DND-41 (cell line): ENCODE results near the gene CMBL.

Experiments used
- ATAC-seq: fragments of 200-7000 bp; cut with Tn5 transposase; 3 replicates; pipeline ENCODE4 v1.9.1; 2021; ENCODE audit warnings: low read depth; ENCODE audit not compliant: insufficient read depth
- DNase-seq: peaks from one replicate; pipeline ENCODE4 v3.0.0-alpha.2; 2020
- H2AFZ ChIP-seq: 2 replicates; pipeline ENCODE4 v1.6.0; 2012; ENCODE audit warnings: low read depth, low read length
- H3K27ac ChIP-seq: 2 replicates; pipeline ENCODE4 v1.5.1; 2012; ENCODE audit warnings: low read length, inconsistent platforms
- H3K27me3 ChIP-seq: fragments of 200-600 bp; sonication (generic); 2 replicates; pipeline ENCODE4 v1.6.0; 2012; ENCODE audit warnings: low read length, mild to moderate bottlenecking, inconsistent platforms; ENCODE audit not compliant: insufficient read depth, poor library complexity
- H3K36me3 ChIP-seq: 2 replicates; pipeline ENCODE4 v1.5.1; 2012; ENCODE audit warnings: low read length, inconsistent platforms; ENCODE audit not compliant: insufficient read depth
- H3K4me1 ChIP-seq: 2 replicates; pipeline ENCODE4 v1.5.1; 2012; ENCODE audit warnings: mild to moderate bottlenecking, low read length; ENCODE audit not compliant: insufficient read depth
- H3K4me2 ChIP-seq: 2 replicates; pipeline ENCODE4 v1.6.0; 2012; ENCODE audit warnings: mild to moderate bottlenecking, moderate library complexity, low read length, inconsistent platforms; ENCODE audit not compliant: insufficient read depth
- H3K4me3 ChIP-seq, 2 experiments: fragments of 200-600 bp in 1 of 2; shearing (Covaris generic) in 1 of 2; 2 replicates each; pipeline ENCODE4 v1.5.1; 2012 to 2016; ENCODE audit warnings: inconsistent platforms in 2 of 2, low read length in 2 of 2, mild to moderate bottlenecking in 2 of 2, low read depth in 1 of 2, moderate library complexity in 1 of 2
- H3K79me2 ChIP-seq: 2 replicates; pipeline ENCODE4 v1.6.0; 2012; ENCODE audit warnings: low read length, inconsistent platforms; ENCODE audit not compliant: insufficient read depth
- H3K9ac ChIP-seq: 2 replicates; pipeline ENCODE4 v1.6.0; 2012; ENCODE audit warnings: low read depth, mild to moderate bottlenecking, inconsistent platforms, low read length, moderate library complexity
- H3K9me3 ChIP-seq: 2 replicates; pipeline ENCODE4 v1.5.1; 2012; ENCODE audit warnings: low read length, moderate library complexity, mild to moderate bottlenecking, inconsistent platforms; ENCODE audit not compliant: insufficient read depth, severe bottlenecking
- H4K20me1 ChIP-seq: 2 replicates; pipeline ENCODE4 v1.6.0; 2012; ENCODE audit warnings: low read length; ENCODE audit not compliant: insufficient read depth
- CTCF ChIP-seq: IDR thresholded peaks from 2 replicates; pipeline ENCODE4 v1.5.1; 2012; ENCODE audit warnings: borderline replicate concordance, low read length, moderate library complexity, mild to moderate bottlenecking; ENCODE audit not compliant: poor library complexity, severe bottlenecking; ENCODE audit errors: extremely low read depth
- EZH2 ChIP-seq: IDR thresholded peaks from 3 replicates; pipeline ENCODE4 v1.6.1; 2012; ENCODE audit warnings: borderline replicate concordance, low read depth, mild to moderate bottlenecking, moderate library complexity, low read length, inconsistent platforms; ENCODE audit not compliant: severe bottlenecking

Gene CMBL

DNA sequence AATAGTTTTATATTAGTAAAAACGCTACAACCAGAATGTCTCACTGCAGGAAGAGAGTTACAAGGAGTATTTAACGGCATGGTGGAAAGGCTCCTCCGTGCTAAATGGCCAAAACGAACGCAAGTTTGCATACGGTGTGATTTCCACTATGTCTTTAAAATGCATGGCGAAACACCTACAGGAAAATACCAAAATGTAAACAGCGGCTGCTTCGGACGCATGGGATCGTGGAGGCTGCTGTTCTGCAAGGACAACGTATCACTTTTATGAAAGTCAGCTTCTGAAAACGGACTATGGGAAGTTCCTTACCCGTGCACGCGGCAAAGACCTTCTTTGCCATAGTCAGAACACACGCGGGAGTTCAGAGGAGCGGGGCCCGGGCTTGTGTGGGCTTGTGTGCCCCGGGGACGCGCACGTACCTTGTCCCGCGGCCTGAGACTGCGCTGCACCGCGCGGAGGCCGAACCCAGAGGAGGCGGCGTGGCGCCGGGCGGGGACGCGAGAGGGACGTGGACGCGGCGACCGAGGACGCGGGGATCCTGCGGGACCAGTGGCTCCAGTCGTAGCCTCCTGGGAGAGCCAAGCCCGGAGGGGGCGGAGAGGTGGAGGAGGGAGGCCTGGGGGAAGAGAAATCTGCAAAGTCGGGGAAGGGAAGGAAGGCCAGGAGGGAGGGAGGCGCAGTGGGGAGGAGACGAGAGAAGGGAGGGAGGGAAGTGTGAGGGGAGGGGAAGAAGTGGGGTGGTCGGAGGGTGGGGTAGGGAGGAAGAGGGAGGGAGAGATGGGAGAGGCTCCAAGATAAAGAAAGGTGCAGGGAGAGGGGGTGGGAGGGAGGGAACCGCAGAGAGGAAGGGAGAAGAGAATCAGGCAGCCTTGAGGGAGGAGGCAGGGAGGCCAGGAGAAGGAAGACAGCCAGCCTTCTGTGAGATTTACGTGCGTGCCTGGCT is at the start of gene CMBL:
CMBL (minus strand) TSS at position 697 of the 943 bp plus-strand sequence. CDS start 17,140 bp downstream, outside the sequence.
- Histone ChIP-seq H3K27ac (no peak within 1 kb of the TSS), H4K20me1 (no peaks in the 10 kb centered on the region), H3K4me1 (no peaks in the 10 kb centered on the region), H3K79me2 (no peaks in the 10 kb centered on the region), H3K36me3 (no peaks in the 10 kb centered on the region), H3K4me3 (no peak within 1 kb of the TSS), H2AFZ (no peak within 1 kb of the TSS), H3K27me3 (no peaks in the 10 kb centered on the region), H3K9me3 (no peaks in the 10 kb centered on the region), H3K4me2 (no peak within 1 kb of the TSS), H3K9ac (no peak within 1 kb of the TSS)
- DNase-seq (no peak), ATAC-seq (no peak)
- no peak for TF ChIP-seq EZH2
- no peak for TF ChIP-seq CTCF

DNA sequence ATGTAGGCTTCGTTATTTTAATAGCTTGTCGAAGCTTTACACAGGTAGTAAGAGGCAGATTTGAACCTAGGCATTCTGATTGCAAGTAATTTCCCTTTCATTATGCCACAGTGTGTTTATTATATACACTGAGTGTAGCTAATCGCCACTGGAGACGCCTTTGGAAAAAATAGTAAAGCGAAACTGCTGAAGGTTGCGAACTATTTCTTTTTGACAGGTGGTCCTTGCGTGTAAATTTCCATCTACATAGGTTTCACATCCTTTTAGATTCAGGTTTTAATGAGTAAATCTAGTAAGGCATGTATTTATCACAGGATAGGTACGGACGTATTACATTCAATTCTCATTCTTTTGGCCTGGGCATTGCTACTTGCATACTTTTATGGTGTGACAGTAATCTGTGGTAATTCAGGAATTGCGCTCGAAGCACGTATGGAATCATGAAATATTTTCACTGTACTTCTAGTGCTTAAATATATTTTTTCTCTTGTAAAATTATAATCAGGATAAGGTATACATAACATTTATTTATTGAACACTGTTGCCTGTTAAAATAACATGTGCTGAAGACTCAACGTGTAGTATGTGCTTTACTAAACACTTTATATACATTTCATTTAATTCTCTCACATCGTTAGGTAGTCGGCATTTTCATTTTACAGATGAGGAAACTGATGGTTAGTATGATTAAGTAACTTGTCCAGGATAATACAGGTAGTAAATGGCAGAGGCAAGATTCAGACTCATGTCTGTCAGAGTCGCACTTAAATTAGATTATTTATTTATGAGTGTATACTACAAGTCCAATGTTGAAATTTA is 47.6 kb upstream of the CMBL start:
- Histone ChIP-seq H3K4me3 (peak overlapping the region; percentile 77; a peak in 3 of 4 replicates), H3K27ac (peak overlapping the region; percentile 91; the same call in 1 of the 2 replicates), H3K9me3 (no peaks in the 10 kb centered on the region), H3K9ac (peak overlapping the region; percentile 85), H3K4me2 (peak overlapping the region; percentile 88), H3K79me2 (peaks cover 77% of the 10 kb centered on the region), H3K4me1 (peaks cover 39% of the 10 kb centered on the region), H4K20me1 (peaks cover 52% of the 10 kb centered on the region), H3K36me3 (peaks cover 6% of the 10 kb centered on the region; the same call in 1 of the 2 replicates), H3K27me3 (no peaks in the 10 kb centered on the region), H2AFZ (no peak overlapping the region)
- DNase-seq, result no peak
- TF ChIP-seq EZH2, result no peak
- TF ChIP-seq CTCF, result no peak
- peak; percentile 13; the same call in 1 of the 3 replicates for ATAC-seq

DNA sequence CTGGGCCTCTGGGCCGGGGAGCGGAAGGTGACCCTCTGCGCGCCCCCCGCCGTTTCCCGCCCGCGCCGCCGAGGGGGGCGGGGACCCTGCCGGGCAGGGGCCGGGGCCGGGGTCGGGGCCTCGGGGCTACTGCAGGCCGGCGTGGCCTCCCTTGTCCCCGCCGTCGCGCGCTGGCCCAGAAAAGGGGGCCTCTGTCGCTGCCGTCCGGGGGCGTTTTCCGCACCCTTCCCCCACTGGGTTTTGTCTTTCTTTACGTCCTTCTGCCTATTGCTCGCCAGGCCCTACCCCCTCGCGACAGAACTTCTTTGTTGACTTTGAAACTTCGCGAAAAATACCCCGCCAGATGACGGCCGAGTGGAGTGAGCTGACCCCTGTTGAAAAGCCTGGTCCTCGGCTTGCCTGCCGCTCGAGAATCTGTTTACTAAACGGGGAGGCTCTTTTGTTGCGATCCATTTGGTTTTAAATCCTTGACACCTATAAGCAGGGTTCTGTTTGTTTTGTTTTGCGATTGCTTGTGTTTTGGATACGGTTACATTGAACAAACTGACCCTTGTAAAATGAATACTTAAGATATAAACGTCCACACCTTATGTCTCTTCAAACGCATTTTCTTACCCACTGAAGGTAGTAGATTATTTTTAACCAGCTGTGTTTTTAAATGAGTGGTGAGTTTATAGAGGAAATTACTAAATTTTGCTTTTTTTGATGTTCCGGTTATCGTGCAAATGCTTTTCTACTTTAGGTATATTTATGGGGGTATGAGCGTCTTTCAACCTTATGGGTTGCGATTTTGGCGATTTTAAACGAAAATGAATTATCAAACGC is 46.6 kb upstream of the CMBL start:
- Histone ChIP-seq H3K9ac (peak overlapping the region; percentile 85), H3K27me3 (no peaks in the 10 kb centered on the region), H3K4me3 (peak overlapping the region; percentile 77), H3K9me3 (no peaks in the 10 kb centered on the region), H3K79me2 (peaks cover 67% of the 10 kb centered on the region), H3K4me2 (peak overlapping the region; percentile 88), H3K27ac (peak overlapping the region; percentile 91), H3K36me3 (peaks cover 6% of the 10 kb centered on the region; the same call in 1 of the 2 replicates), H4K20me1 (peaks cover 44% of the 10 kb centered on the region), H2AFZ (peak overlapping the region; percentile 90), H3K4me1 (peaks cover 39% of the 10 kb centered on the region)
- peak; percentile 18 for ATAC-seq
- DNase-seq, result peak; percentile 54
- TF ChIP-seq EZH2 (no peak), CTCF (no peak)
